COLO829 (cell line): Measurements from ENCODE around the gene UBXN4.
"Not testable (repeated sequence)": the region's sequence is repeated elsewhere in the genome, so short reads cannot be mapped to it uniquely, and the experiment has no call there.

Source experiments
- DNase-seq: peaks from one replicate; pipeline ENCODE4 v3.0.0; 2012; ENCODE audit warnings: low spot score

The UBXN4 gene

GRCh38 chr2:135762530-135762929, 20.9 kb downstream of the UBXN4 start:
- no peak for DNase-seq

- no peak for DNase-seq
These were observed 27.2 kb downstream of the UBXN4 start for GRCh38 chr2:135768863-135769262.

- DNase-seq: no peak
These were observed 31.7 kb downstream of the UBXN4 start for GRCh38 chr2:135773319-135773718.

GRCh38 chr2:135773917-135774316, 32.3 kb downstream of the UBXN4 start:
- DNase-seq: peak; percentile 78

DNA sequence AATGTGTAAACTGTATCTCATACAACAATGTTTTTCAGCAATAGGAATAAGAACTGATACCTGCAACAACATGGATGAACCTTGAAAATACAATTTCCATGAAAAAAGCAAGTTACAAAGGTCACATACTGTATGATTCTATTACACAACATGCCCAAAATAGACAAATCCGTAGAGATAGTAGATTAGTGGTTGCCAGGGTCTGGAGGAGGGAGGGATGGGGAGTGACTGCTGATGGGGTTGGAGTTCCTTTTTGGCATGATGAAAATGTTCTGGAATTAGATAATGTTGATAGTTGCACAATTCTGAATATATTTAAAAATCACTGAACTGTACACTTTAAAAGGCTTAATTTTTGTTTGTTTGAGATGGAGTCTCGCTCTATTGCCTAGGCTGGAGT, 33.8 kb downstream of the UBXN4 start:
- DNase-seq: no peak

DNA sequence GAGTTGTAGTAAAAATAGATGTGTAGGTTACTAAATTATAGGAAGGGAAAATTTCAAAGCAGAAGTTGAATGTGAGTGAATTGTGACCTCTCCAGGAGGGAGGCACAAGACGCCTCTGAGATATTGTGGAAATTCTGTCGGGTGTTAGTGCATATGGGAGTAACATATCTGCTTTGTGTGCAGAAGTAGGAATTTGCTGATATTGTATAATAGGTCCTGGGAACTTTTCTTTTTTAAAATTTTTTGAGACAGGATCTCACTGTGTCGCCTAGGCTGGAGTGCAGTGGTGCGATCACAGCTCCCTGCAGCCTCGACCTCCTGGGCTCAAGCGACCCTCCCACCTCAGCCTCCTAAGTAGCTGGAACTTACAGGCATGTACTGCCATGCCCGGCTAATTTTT, 34.7 kb downstream of the UBXN4 start:
- no peak for DNase-seq

- DNase-seq: no peak
These were observed 40.6 kb downstream of the UBXN4 start for GRCh38 chr2:135782231-135782630.

- no peak for DNase-seq
These were observed 41.8 kb downstream of the UBXN4 start for GRCh38 chr2:135783439-135783838.

DNA sequence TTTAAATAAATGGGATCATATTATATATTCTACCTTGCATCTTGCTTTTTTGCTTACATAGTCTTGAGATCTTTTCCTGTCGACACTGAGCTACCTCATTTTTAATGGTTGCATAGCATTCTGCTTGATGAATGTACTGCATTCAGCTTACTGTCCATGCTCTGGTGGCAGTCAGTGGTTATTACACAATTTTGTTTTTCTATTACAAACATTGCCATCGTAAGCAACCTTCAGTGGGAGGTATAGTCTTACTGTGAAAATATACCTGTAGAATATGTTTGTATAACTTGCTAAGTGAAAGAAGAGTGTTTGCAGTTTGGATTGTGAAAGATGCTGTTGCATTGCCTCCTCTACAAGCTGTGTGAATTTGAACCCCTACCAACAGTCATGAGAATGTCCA, 43.4 kb downstream of the UBXN4 start:
- DNase-seq: no peak

- no peak for DNase-seq
These were observed 45.2 kb downstream of the UBXN4 start for GRCh38 chr2:135786823-135787222.

DNA sequence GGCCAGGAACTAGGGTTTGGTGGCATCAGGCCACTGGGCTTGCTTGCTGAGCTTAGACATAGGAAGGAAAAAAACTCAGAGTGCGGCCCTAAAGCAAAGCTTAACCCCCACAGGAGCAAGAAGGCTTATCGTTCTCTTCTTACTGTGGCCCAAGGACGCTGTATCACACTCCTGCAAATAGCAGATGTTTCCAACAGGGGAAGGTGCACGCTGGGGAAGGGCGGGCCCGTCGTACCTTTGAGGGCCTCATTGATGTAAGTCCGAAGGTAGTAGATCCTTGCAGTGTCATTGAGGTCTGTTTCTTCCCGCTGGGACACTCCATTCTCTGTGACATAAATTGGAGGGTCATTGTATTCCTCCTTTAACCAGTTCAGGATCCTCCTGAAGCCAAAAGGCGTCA, 48.8 kb downstream of the UBXN4 start:
- DNase-seq: no peak

DNA sequence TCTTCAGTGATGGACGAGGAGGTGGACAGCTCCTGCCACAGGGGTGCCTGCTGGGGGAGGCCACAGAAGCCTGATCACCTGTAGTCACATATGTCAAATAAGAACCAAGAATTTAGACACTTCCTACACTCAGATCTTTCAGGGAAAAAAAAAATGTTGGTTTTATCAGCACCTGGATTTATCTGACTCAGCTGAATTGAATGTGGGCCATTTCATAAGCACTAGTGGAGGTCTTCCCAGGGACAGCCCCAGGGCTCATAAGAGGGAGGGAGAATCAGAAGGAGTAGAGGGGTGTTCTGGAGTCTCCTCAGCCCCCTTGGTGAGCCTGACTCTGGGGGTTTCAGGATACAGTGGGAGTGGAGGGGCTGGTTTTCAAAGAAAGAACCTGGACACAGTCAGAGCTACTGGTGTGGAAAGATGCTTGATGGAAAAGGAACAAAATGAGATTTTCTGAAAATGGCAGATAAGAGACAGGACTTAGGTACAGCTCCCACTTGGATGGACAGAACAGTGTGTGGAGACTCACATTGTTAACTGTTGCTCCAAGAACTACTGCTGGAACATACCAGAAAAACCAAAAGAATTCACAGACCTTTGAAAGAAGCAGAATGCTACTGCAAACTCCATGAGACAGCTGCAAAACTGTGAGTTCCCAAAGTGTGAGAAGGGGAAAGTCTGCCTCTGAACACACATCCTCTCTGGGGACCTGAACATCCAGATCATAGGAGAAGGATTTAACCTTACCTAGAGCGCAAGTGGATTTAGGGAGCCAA, 49.9 kb downstream of the UBXN4 start:
- DNase-seq: no peak

DNA sequence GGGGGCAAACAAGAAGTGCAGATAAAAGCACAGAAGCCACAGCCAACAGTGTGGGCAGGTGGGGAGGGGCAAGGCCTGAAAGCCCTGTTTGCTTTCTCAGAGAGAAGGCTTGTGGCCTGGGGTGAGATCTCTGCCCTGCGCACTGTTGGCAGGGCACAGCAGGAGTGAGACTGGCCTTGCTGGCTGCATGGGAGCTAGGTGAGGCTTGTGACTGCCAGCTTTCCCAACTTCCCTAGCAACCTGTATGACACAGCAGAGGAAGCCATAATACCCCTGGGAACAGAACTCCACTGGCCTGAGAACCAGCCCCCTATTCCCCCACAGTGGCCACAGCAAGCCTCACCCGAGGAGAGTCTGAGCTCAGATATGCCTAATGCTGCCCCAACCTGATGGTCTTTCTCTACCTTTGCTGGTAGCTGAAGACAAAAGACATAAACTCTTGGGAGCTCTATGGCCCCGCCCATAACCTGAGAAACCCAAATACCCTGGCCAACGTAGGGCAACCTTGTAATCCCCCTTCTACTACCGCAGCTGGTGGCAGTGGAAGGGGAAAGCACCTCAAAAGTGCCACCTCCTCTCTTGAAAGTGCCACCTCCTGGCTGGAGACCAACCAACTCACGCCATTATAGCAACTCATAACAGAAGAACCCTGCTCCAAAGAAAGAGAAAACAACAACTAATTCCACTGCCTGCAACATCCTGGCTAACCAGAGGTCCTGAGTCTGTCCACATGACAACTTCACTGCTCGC, 50.9 kb downstream of the UBXN4 start:
- DNase-seq: no peak

DNA sequence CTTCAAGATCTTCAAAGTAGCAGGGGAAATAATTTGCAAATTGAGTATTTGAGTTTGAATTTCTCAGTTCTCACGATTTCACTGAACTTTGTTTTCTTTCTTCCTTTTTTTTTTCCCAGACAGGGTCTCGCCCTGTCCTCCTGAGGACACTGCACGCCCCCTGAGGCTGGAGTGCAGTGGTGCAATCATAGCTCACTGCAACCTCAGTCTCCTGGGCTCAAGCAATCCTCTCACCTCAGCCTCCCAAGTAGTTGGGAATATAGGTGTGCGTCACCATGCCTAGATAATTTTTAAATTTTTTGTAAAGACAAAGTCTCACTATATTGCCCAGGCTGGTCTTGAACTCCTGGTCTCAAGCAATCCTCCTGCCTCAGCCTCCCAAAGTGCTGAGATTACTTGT, 54.0 kb downstream of the UBXN4 start:
- DNase-seq: not testable (repeated sequence)

DNA sequence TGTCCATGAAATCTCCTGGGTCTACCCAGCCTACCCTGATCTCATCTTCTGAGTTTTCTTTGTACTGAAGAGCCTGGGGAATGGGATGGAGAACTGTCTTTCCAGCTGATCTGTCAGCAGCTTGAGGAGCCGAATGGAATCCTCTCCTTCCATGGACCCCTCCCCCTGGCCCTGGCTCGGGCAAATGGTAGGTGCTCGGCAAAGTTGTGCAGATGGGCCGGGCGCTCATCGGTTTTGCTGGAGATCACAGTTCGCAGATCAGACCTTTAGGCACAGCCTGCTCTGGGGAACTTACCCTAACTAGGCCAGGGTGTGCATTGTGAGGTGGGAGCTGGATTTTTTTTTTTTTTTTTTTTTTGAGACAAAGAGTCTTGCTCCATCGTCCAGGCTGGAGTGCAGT, 55.0 kb downstream of the UBXN4 start:
- no peak for DNase-seq

DNA sequence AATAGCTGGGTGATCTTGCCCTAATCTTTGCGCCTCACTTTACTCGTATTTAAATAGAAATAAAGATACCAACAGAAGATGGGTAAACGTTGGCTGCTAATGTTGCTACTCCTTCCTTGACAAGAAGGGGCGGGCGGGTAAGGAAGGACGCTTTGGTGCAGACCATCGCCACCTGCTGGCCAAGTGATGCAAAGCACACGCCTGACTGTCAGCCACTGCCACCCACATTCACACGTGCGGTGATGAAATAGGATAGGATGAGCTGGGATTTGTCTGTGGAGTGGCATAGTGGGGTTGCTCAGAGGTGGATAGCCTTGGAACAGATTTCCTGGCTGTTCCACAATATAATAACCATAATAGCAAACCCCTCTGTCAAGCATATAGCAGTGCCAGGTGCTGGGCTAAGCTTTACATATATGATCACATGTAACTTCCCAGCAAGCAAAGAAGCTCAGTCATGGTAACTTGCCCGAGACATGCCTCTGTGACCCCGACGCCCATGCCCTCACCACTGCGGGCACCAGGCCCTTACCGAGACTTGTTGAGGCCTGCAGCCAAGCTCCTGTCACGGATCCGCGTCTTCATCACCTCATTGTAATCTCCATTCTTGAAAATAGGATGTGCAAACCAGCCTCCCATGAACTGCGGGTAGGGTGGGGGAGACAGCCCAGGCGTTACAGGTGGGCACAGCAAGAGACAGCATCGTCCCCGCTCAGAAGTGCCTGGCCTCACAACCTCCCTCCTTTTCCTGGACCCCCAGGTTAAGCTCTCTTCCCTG, 56.0 kb downstream of the UBXN4 start:
- DNase-seq: peak; percentile 76

DNA sequence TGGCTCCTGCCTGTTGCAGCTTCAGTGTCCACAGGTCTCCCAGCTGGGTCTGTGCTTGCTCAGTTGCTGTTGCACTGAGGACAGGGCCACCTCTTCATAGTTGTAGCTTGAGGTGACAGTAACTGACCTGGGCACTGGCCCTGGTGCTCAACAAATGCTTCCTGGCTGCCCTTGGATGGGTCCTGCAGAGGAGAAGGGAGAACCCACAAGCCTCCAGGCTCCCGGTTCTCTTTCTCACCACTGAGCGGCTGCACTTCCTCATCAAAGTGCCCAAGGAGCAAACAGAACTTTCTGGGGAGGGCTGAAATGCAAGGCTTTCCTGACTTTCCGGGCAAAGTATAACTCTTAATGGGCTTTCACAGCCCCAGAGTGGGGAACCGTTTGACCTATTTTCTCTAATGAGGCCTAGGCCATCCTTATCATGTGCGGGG, 56.6 kb downstream of the UBXN4 start:
- DNase-seq: no peak

GRCh38 chr2:135798762-135799161, 57.1 kb downstream of the UBXN4 start:
- DNase-seq: peak; percentile 24

- DNase-seq: no peak
These were observed 58.1 kb downstream of the UBXN4 start for GRCh38 chr2:135799738-135800137.

GRCh38 chr2:135800513-135801460, 59.1 kb downstream of the UBXN4 start:
- no peak for DNase-seq

DNA sequence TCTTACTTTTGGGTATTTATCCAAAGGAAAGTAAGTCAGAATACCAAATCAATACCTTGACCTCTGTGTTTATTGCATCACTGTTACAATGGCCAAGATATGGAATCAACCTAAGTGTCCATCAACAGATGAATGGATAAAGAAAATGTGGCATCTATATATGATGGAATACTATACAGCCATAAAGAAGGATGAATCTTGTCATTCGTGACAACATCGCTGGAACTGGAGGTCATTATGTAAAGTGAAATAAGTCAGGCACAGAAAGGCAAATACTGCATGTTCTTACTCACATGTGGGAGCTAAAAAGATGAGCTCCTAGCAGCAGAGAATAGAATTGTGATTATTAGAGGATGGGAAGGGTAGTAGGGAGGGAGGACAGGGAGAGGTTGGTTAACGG, 60.7 kb downstream of the UBXN4 start:
- DNase-seq: no peak

DNA sequence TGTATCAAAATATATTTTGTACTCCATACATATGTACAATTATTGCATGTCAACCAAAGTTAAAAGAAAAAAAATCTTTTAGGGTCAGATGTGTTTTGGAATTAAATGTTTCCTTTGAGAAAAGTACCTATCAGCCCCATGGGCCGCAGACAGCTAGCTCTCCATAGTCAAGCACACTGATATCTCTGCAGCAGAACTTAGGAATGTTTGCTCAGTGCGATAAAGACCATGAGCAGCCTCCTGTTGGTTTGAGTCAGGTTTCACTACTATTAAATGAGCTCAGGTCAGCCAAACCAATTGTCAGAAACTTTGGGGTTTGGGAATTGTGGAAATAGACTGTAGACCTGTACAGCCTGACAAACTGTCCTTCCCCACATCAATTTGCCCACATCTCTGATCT, 61.6 kb downstream of the UBXN4 start:
- no peak for DNase-seq
